ENCODE data around the gene NMD3.

- TF ChIP-seq, protein P1, sequence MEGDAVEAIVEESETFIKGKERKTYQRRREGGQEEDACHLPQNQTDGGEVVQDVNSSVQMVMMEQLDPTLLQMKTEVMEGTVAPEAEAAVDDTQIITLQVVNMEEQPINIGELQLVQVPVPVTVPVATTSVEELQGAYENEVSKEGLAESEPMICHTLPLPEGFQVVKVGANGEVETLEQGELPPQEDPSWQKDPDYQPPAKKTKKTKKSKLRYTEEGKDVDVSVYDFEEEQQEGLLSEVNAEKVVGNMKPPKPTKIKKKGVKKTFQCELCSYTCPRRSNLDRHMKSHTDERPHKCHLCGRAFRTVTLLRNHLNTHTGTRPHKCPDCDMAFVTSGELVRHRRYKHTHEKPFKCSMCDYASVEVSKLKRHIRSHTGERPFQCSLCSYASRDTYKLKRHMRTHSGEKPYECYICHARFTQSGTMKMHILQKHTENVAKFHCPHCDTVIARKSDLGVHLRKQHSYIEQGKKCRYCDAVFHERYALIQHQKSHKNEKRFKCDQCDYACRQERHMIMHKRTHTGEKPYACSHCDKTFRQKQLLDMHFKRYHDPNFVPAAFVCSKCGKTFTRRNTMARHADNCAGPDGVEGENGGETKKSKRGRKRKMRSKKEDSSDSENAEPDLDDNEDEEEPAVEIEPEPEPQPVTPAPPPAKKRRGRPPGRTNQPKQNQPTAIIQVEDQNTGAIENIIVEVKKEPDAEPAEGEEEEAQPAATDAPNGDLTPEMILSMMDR (IDR thresholded peaks at IDR 0.05), result no peak
- TF ChIP-seq ZFX (IDR thresholded peaks at IDR 0.05; ENCODE audit: borderline replicate concordance), result no peak
Observed at GRCh38 chr3:161230621-161231171, 9.6 kb downstream of the NMD3 start.

All from 22Rv1 (cell line).